Measurements from ENCODE around the gene KCNQ1. TPM values are rescaled to one million over a fixed set of nuclear protein-coding genes. Genes with fewer than 3 reads are reported as not detected.

KCNQ1 gene
- total and polyA plus RNA-seq, 2 donors (not counting 3 experiments of a cell fraction or from before 2014, with no cell fraction given) = 0.07 to 0.09 TPM

DNA sequence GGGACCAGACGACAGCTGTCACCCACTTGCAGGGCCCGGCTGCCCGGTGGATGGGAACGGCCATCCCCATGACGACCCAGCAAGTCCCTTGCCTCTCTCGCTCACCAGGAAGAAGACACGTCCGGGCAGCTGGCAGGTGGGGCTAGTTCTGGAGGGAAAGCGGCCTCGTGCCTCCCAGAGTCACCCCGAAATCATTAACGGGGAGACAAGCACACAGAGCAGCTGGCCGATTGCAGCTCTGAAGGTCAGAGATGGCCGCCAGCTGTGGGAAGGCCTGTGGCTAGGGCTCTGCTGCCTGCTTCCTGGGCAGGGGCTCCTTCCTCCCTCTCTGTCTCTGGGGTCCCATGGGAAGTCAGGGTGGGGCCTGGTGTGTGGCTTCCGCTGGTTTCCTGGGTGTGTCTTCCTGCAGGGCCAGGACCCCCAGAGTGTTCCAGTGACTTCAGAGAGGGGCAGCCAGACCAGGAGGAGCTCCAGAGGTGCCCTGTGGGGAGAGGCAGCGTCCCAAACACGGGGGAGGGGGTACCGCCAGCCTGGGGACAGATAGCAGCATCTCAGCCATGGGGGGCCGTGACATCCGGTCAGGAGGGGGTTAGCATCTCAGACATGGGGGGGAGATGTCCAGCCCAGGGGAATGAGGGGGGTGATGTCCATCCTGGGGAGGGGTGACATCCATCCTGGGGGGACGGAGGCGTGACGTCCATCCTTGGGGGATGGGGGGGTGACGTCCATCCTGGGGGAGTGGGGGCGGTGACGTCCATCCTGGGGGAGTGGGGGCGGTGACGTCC, 114.9 kb downstream of the KCNQ1 start:
- Histone ChIP-seq H4K20me1 (replicated peaks; ENCODE audit: control insufficient read depth, extremely low read depth, insufficient read depth, low read length) (no peaks in the 10 kb centered on the region), H3K4me3 (replicated peaks in 1 of 3; ENCODE audit: insufficient read depth in 1 of 3, low read depth in 1 of 3, low read length in 3 of 3) (no peak overlapping the region), H3K4me1 (ENCODE audit: control insufficient read depth, extremely low read depth, insufficient read depth, low read length) (no peaks in the 10 kb centered on the region), H3K27me3 (ENCODE audit: control insufficient read depth in 2 of 2, insufficient read depth in 2 of 2, low read length in 2 of 2) (peaks cover 0 to 4% of the 10 kb centered on the region in 2 experiments), H2AFZ (ENCODE audit: low read depth, low read length) (no peak overlapping the region), H3K27ac (ENCODE audit: insufficient read depth, low read depth, low read length) (no peak overlapping the region), H3K9ac (replicated peaks; ENCODE audit: extremely low read depth, insufficient read depth, low read length) (no peak overlapping the region), H3K4me2 (ENCODE audit: insufficient read depth, low read length) (no peak overlapping the region), H3K9me1 (replicated peaks; ENCODE audit: control insufficient read depth, extremely low read depth, insufficient read depth, low read length) (no peaks in the 10 kb centered on the region), H3K79me2 (ENCODE audit: control insufficient read depth, insufficient read depth, low read length) (no peaks in the 10 kb centered on the region), H3K36me3 (ENCODE audit: control insufficient read depth in 2 of 2, extremely low read depth in 1 of 2, insufficient read depth in 2 of 2, low read length in 2 of 2) (no peaks in the 10 kb centered on the region), H3K9me3 (replicated peaks; ENCODE audit: control insufficient read depth, insufficient read depth, low read length) (no peaks in the 10 kb centered on the region)
- dilution Hi-C loops (cut with MboI; ENCODE audit: extremely low pct_ligation_motif_present, low sequenced_read_pairs) = no loop called here
- FAIRE-seq (no peak), DNase-seq (ENCODE audit: low read depth, low spot score) (no peak)
- CTCF ChIA-PET = no interaction called here
- BruUV-seq (replicated peaks) = no TSS peak
- intact Hi-C loops (cut with micrococcal nuclease) = no loop called here
- TF ChIP-seq EZH2 (IDR thresholded peaks at IDR 0.05; ENCODE audit: borderline replicate concordance, low read depth, low read length, severe bottlenecking) (no peak), POLR2A (IDR thresholded peaks at IDR 0.05; ENCODE audit: low read depth, low read length) (no peak), POLR2AphosphoS5 (IDR thresholded peaks at IDR 0.05; ENCODE audit: insufficient read depth, low read depth, low read length) (no peak), FOS (IDR thresholded peaks at IDR 0.05; ENCODE audit: borderline replicate concordance, insufficient read depth, low read length) (no peak), GATA2 (IDR thresholded peaks at IDR 0.05; ENCODE audit: insufficient read depth, insufficient read length, low read depth, low read length) (no peak), JUN (IDR thresholded peaks at IDR 0.05; ENCODE audit: borderline replicate concordance, insufficient read depth, insufficient read length, low read depth) (no peak), MYC (IDR thresholded peaks at IDR 0.05; ENCODE audit: low read depth, low read length) (no peak)
- TF ChIP-seq, protein P1, sequence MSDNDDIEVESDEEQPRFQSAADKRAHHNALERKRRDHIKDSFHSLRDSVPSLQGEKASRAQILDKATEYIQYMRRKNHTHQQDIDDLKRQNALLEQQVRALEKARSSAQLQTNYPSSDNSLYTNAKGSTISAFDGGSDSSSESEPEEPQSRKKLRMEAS (IDR thresholded peaks at IDR 0.05; ENCODE audit: insufficient read depth, insufficient read length) = no peak
- TF ChIP-seq, protein P2, sequence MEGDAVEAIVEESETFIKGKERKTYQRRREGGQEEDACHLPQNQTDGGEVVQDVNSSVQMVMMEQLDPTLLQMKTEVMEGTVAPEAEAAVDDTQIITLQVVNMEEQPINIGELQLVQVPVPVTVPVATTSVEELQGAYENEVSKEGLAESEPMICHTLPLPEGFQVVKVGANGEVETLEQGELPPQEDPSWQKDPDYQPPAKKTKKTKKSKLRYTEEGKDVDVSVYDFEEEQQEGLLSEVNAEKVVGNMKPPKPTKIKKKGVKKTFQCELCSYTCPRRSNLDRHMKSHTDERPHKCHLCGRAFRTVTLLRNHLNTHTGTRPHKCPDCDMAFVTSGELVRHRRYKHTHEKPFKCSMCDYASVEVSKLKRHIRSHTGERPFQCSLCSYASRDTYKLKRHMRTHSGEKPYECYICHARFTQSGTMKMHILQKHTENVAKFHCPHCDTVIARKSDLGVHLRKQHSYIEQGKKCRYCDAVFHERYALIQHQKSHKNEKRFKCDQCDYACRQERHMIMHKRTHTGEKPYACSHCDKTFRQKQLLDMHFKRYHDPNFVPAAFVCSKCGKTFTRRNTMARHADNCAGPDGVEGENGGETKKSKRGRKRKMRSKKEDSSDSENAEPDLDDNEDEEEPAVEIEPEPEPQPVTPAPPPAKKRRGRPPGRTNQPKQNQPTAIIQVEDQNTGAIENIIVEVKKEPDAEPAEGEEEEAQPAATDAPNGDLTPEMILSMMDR (IDR thresholded peaks at IDR 0.05; ENCODE audit: extremely low read depth in 1 of 2, insufficient read depth in 1 of 2, low read depth in 1 of 2, low read length in 2 of 2) = no peak
- POLR2A ChIA-PET = no interaction called here
